Measurements from ENCODE around the gene PAPOLB. TPM values are rescaled to one million over a fixed set of nuclear protein-coding genes. Genes with fewer than 3 reads are reported as not detected.

PAPOLB gene
- total RNA-seq, 1 donor from 2014 or later: not detected

DNA sequence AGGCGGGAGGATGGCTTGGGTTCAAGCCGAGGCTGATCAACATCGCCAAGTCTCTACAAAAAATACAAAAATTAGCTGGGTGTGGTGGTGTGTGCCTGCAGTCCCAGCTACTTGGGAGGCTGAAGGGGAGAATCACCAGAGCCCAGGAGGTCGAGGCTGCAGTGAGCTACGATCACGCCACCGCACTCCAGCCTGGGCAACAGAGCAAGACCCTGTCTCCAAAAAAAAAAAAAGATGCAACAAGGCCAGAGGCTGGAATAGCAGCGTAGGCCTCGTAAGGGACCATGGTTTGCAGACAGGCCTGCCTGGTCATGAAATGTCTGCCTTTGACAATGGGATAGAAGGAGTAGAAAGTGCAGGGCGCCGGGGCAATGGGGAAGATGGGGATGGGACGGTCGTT lies 20.0 kb downstream of the PAPOLB start:
- no peaks in the 10 kb centered on the region for H3K27me3 ChIP-seq (ENCODE audit: control insufficient read depth, insufficient read depth, low read length)
- no peak for DNase-seq (ENCODE audit: low read depth)
- FAIRE-seq: no peak
- TF ChIP-seq CTCF (IDR thresholded peaks at IDR 0.05; ENCODE audit: insufficient read depth, low read length, severe bottlenecking): no peak
- no peaks in the 10 kb centered on the region for H3K36me3 ChIP-seq (ENCODE audit: control insufficient read depth, insufficient read depth, low read length)
- H3K4me3 ChIP-seq (ENCODE audit: low read depth, low read length): no peak overlapping the region

GRCh38 chr7:4841007-4841784 lies 20.6 kb downstream of the PAPOLB start:
- FAIRE-seq: no peak
- no peak for DNase-seq (ENCODE audit: low read depth)
- Histone ChIP-seq H3K27me3 (ENCODE audit: control insufficient read depth, insufficient read depth, low read length) (no peaks in the 10 kb centered on the region), H3K36me3 (ENCODE audit: control insufficient read depth, insufficient read depth, low read length) (no peaks in the 10 kb centered on the region), H3K4me3 (ENCODE audit: low read depth, low read length) (no peak overlapping the region)
- TF ChIP-seq CTCF (IDR thresholded peaks at IDR 0.05; ENCODE audit: insufficient read depth, low read length, severe bottlenecking): no peak

DNA sequence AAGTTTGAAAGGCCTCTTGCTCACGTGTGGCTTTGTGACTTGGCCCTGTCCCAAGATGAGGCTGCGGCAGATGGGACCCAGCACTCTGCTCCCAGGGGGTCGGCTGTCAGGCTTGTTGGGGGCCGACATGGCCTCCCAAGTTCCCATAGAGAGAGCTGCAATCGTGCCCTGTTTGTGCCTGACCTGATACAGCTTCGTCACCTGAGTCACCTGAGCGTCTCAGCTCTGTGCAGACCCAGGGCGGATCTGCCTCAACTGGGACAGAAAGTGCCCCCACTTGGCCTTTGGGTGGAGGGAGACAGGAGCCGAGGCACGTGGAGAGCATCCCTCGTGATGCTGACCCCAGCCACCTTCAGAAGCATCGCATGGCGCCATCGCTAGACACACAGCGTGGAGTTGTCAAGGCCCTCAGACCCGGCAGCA lies 21.7 kb downstream of the PAPOLB start:
- DNase-seq (ENCODE audit: low read depth) (no peak), FAIRE-seq (no peak)
- H3K27me3 ChIP-seq (ENCODE audit: control insufficient read depth, insufficient read depth, low read length): no peaks in the 10 kb centered on the region
- no peak for TF ChIP-seq CTCF (IDR thresholded peaks at IDR 0.05; ENCODE audit: insufficient read depth, low read length, severe bottlenecking)
- no peak overlapping the region for H3K4me3 ChIP-seq (ENCODE audit: low read depth, low read length)
- H3K36me3 ChIP-seq (ENCODE audit: control insufficient read depth, insufficient read depth, low read length): no peaks in the 10 kb centered on the region

GRCh38 chr7:4838626-4839334 lies 23.1 kb downstream of the PAPOLB start:
- DNase-seq (ENCODE audit: low read depth) (no peak), FAIRE-seq (no peak)
- Histone ChIP-seq H3K36me3 (ENCODE audit: control insufficient read depth, insufficient read depth, low read length) (no peaks in the 10 kb centered on the region), H3K27me3 (ENCODE audit: control insufficient read depth, insufficient read depth, low read length) (no peaks in the 10 kb centered on the region), H3K4me3 (ENCODE audit: low read depth, low read length) (no peak overlapping the region)
- TF ChIP-seq CTCF (IDR thresholded peaks at IDR 0.05; ENCODE audit: insufficient read depth, low read length, severe bottlenecking): no peak

DNA sequence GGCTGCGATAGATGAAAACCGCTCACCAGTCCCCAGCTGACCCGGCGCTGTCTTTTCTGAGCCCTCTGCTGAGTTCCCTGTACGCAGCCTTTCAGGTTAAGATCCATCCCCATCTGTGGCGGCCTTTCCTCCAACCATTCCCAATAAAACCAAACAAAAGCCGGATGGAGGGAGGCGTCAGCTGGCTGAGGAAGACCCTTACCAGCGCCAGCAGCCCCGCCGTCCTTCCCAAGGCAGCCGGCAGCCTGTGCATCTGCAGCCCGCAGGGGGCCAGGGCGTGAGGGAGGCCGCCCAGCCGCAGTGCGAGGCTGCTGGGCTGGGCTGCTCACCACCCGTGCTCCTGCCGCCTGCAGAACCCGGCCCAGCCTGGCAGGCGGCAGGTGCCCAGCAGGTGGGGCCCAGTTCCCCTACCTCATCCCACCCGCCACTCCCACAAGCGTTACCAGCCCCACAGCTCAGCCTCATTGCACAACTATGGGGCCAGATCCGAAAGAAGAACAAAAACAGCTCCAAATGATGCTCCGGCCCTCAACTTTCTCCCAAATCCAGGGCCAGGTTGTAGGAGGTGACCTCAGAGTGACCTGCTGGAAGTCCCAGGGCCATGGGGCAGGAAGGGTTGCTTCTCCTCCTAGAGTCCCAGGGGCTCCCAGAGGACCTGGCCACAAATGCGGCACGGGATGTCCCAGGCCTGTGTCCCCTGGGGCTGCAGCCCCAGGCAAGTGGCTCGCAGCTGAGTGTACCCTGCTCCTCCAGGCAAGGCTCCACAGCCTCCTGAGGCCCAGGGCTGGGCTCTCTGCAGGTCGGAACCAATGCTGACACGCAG lies 23.8 kb downstream of the PAPOLB start:
- no peak for FAIRE-seq
- Histone ChIP-seq H3K36me3 (ENCODE audit: control insufficient read depth, insufficient read depth, low read length) (no peaks in the 10 kb centered on the region), H3K27me3 (ENCODE audit: control insufficient read depth, insufficient read depth, low read length) (no peaks in the 10 kb centered on the region), H3K4me3 (ENCODE audit: low read depth, low read length) (no peak overlapping the region)
- no peak for TF ChIP-seq CTCF (IDR thresholded peaks at IDR 0.05; ENCODE audit: insufficient read depth, low read length, severe bottlenecking)
- no peak for DNase-seq (ENCODE audit: low read depth)

All from bronchial epithelial cell (primary cell).